Bronchial epithelial cell (primary cell): Measurements from ENCODE around the gene MRPL14. TPM values are rescaled to one million over a fixed set of nuclear protein-coding genes. Genes with fewer than 3 reads are reported as not detected.

Experiments
- DNase-seq: peaks from one replicate; pipeline ENCODE4 v3.0.0-alpha.2; 2010; ENCODE audit warnings: low read depth
- FAIRE-seq: peaks from 2 replicates; lab custom pipeline; 2011; peaks lifted over from hg19 to GRCh38; lab: Jason Lieb, UNC
- H3K27me3 ChIP-seq: 2 replicates; pipeline ENCODE4 v1.5.1; 2011; ENCODE audit warnings: low read length; ENCODE audit not compliant: control insufficient read depth, insufficient read depth
- H3K36me3 ChIP-seq: 2 replicates; pipeline ENCODE4 v1.5.1; 2011; ENCODE audit warnings: low read length; ENCODE audit not compliant: control insufficient read depth, insufficient read depth
- H3K4me3 ChIP-seq: 2 replicates; pipeline ENCODE4 v1.5.1; 2011; ENCODE audit warnings: mild to moderate bottlenecking, low read depth, low read length, control low read depth
- total RNA-seq: library from RNA; depleted of rRNA; stranded (reverse); fragments of >200 nt; gene quantifications from 2 replicates; pipeline ENCODE4 v1.2.1, GENCODE V29; 2014
- TF ChIP-seq, protein P1 (sequence below): IDR thresholded peaks from 2 replicates; pipeline ENCODE4 v1.5.1; 2011; ENCODE audit warnings: mild to moderate bottlenecking, moderate library complexity, low read length, control low read depth, inconsistent platforms; ENCODE audit not compliant: insufficient read depth, severe bottlenecking

The MRPL14 gene
- total RNA-seq, 1 donor from 2014 or later, result 90.0 TPM

DNA sequence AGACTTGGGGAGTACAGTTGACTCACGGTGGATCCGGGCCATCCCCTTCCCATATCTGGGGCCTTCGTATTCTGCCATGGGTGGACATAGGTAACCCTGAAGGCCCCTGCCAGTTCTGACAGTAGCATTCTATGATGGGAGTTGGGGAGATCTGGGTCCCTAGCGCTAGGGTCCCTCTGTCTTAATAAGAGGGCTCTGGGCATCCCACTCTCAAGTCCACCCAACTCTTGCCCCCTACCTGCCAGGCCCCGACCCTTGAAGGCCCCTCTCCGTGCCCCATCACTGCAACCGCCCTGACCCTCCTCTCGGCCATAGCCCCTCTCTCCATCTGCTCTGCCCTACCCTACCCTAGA is 24.8 kb upstream of the MRPL14 start:
- H3K27me3 ChIP-seq, result no peaks in the 10 kb centered on the region
- H3K36me3 ChIP-seq, result peaks cover 52% of the 10 kb centered on the region
- TF ChIP-seq, protein P1, sequence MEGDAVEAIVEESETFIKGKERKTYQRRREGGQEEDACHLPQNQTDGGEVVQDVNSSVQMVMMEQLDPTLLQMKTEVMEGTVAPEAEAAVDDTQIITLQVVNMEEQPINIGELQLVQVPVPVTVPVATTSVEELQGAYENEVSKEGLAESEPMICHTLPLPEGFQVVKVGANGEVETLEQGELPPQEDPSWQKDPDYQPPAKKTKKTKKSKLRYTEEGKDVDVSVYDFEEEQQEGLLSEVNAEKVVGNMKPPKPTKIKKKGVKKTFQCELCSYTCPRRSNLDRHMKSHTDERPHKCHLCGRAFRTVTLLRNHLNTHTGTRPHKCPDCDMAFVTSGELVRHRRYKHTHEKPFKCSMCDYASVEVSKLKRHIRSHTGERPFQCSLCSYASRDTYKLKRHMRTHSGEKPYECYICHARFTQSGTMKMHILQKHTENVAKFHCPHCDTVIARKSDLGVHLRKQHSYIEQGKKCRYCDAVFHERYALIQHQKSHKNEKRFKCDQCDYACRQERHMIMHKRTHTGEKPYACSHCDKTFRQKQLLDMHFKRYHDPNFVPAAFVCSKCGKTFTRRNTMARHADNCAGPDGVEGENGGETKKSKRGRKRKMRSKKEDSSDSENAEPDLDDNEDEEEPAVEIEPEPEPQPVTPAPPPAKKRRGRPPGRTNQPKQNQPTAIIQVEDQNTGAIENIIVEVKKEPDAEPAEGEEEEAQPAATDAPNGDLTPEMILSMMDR, result no peak
- DNase-seq (no peak), FAIRE-seq (no peak)
- no peak overlapping the region for H3K4me3 ChIP-seq

DNA sequence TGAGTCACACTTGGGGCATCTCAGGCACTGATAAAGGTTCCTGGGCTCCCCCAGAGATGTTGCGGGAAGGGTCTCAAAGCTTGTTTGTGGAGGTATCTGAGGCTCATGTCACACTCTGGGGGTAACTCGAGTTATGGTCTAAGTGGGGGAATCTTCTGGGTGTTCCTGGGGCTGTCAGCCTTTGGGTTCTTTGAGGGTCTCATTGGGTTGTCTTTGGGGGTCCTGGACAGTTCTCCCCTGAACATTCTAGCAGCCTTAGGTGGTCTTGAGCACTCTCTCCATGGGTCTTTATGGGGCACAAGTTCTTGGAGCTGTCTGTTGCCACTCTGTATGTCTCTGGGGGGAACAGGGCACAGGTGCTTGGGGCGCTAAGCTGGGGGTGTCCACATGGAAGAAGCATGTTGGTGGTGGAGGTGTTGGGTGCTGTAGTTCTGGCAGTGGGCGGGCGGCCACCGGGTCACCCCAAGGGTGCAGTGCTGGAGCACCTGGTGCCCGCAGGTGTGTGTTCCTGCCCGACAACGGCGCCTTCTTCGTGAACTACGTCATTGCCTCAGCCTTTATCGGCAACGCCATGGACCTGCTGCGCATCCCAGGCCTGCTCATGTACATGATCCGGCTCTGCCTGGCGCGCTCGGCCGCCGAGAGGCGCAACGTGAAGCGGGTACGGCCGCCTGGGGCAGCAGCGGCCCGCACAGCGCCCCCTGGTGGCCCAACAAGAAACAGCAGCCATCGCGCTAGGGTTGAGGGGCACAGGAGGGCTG is 24.3 kb upstream of the MRPL14 start:
- TF ChIP-seq, protein P1, result peak; percentile 98
- Histone ChIP-seq H3K36me3 (peaks cover 56% of the 10 kb centered on the region), H3K4me3 (no peak overlapping the region), H3K27me3 (no peaks in the 10 kb centered on the region)
- FAIRE-seq, result no peak
- DNase-seq, result peak; percentile 69

DNA sequence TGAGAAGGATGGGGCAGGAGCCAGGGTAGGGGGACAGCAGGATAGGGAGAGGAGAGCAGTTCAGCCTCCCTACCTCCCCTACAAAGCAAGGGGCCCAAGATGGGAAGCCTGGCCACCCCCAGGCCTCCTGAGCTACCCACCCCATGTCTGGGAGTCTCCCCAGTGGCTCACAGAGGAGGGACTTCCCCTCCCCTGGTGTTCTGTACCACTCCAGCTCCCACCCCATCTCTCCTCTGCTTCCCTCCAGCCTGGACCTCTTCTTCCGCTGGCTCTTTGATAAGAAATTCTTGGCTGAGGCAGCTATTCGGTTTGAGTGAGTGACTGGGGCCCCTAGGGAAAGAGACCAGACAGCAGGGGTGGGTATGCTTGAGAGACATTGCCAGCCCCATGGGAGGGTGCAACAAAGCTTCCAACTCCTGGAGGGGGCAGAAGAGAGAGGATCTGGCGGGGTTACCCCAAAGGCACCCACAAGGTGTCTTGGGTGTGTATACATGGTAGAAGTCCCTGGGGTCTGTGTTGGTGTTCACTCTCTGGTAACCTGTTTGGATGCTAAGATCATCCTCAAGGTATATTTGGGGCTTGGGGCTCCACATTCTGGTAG is 23.2 kb upstream of the MRPL14 start:
- FAIRE-seq (no peak), DNase-seq (no peak)
- TF ChIP-seq, protein P1, result no peak
- H3K27me3 ChIP-seq, result no peaks in the 10 kb centered on the region
- peaks cover 58% of the 10 kb centered on the region for H3K36me3 ChIP-seq
- no peak overlapping the region for H3K4me3 ChIP-seq

DNA sequence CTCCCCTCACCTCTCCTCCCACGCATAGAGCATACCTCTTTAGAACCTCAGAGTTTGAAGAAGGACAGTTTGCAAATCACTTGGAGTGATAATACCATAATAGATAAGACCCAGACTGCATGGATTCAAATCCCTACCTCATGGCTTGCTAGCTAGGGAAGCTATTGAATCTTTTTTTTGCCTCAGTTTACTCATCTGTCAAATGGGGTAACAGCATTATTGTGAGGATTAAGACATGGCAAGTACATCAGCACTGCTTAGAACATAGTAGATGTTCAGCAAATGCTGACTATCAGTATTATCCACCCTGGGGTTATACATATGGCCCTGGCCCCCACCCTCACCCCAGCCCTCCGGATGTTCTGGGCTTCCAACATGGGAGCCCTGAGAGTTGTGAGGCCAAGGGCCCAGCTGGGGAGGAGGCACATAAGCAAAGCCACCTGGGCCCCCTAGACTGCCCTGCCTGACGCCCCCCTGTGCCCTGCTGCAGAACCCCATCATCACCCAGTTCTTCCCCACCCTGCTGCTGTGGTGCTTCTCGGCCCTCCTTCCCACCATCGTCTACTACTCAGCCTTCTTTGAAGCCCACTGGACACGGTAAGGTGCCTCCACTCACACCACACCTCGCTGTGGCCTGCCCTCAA is 22.2 kb upstream of the MRPL14 start:
- FAIRE-seq, result no peak
- TF ChIP-seq, protein P1, result no peak
- H3K27me3 ChIP-seq, result no peaks in the 10 kb centered on the region
- no peak for DNase-seq
- peaks cover 58% of the 10 kb centered on the region for H3K36me3 ChIP-seq
- H3K4me3 ChIP-seq, result no peak overlapping the region

DNA sequence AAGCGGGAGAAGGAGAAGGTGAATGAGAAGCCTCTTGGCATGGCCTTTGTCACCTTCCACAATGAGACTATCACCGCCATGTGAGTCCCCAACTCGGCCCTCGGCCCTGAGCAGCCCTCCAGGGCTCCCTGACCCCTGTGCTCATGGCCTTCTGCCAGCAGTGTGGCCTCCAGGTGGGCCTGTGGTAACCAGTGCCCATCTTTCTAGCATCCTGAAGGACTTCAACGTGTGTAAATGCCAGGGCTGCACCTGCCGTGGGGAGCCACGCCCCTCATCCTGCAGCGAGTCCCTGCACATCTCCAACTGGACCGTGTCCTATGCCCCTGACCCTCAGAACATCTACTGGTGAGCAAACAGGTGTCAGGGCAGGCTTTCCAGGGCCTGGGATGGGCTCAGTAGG is 21.1 kb upstream of the MRPL14 start:
- DNase-seq (no peak), FAIRE-seq (no peak)
- TF ChIP-seq, protein P1, result no peak
- Histone ChIP-seq H3K27me3 (no peaks in the 10 kb centered on the region), H3K4me3 (no peak overlapping the region), H3K36me3 (peaks cover 57% of the 10 kb centered on the region)
